Cerebellar nuclear complex (tissue), 1 donor: ENCODE measurements around the gene GNG12.

Experiments used
- DNase-seq, 2 experiments: peaks; one replicate each; lab custom pipeline; 2025; lab: John Stamatoyannopoulos, UW

GNG12 gene

DNA sequence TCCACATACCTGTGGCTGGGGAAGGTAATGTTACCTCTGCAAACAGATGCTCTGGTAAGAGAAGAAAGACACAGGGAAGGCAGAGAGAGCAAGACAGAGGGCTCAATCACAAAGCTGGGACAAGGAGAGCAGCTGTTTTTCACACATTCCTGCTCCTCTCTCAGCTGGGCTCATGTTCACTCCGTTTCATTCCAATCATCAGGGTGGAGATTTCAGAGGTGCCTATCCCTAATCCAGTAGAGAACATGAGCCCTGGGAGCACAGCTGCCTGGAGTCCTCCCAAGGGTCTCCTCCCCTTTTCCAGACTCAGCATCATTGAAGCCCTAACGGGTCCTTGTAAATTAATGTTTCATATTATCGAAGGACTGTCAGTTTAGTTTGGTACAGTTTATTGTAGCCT, 128.9 kb downstream of the GNG12 start:
- DNase-seq: no peak

GRCh38 chr1:67701876-67702275, 131.4 kb downstream of the GNG12 start:
- DNase-seq: no peak

DNA sequence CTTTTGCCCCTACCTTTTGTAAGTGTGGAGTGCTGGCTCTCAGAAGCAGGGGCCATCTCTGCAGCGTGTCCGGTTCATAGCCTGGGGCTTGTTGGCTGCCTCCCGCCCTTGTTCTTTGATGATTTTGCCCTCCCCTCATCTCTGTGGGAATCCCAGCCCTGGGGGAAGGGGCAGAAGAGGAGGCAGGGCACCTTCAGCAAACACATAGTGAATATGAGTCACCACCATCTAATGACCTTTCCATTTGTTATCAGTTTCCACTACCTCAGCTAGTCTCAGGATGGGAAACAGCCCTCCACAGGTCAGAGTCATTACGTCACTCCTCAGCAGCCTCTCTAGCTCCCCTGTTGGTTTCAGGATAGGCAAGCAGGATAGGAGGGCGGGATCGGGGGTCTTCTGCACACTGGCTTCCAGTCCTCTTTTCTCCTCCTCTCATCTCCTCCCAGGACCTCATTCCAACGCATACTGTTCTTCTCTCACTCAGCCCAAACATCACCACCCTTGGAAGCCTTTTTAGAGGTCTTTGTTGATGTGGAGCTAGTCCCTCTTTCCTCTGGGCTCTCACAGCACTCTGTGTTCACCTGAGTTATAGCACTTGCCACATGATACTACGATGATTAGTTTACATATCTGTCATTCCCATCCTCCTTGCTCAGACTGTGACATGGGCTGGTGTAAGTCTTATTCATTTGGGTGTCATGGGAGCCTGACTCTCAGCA, 132.4 kb downstream of the GNG12 start:
- no peak for DNase-seq

DNA sequence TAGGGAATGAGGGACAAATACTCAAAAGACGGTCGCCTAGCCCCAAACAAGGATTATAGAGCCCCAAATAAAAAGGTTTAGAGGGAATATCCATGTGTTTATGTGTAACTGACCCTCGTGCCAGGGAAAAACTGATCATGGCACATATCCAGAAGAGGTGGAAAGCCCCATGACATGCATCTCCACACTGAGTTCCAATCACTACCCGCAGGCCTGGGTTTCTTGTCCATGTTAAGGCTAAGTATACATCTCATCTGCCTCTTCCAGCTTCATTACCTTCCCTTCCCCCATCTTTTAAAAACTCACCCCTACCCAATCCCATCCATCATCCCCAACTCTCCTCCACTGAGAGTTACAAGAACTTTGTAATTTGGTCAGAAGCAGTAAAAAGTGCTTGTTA, 133.0 kb downstream of the GNG12 start:
- no peak for DNase-seq

- DNase-seq: no peak
These were observed 136.6 kb downstream of the GNG12 start for GRCh38 chr1:67696708-67697107.

- DNase-seq: no peak
These were observed 137.3 kb downstream of the GNG12 start for GRCh38 chr1:67695963-67696362.

DNA sequence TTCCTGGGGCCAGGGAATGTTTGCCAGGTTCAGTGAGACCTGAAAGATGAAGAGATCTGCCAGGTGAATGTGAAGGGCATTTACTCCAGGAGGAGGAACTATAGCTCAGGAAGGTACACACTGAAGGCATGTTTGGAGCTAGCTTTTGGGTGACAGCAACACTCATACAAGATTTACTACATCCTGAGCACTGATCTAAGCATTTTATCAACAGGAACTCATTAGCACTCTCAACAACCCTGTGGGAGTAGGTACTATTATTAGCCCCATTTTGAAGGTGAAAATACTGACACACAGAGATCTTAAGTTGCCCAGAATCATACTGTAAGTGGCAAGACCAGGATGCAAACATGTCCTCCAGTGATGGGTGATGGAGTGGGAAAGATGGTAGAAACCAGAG, 141.6 kb downstream of the GNG12 start:
- no peak for DNase-seq

GRCh38 chr1:67690411-67690810, 142.9 kb downstream of the GNG12 start:
- DNase-seq: no peak

DNA sequence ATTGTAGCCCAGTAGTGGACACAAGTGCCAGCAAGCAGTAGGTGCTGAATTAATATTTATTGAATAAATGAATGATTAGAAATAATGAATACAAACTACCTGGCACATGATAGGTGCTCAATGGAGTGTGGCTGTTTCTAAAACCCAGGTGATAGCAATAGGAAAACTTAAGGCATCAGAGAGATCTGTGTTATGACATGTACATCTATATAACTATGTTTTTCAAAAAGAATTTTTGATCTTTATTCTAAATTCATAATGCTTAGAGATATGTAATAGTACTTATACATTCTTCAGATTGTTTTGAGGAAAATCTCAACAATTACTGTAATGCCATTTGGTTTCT, 143.3 kb downstream of the GNG12 start:
- DNase-seq: no peak

GRCh38 chr1:67689267-67690017, 143.8 kb downstream of the GNG12 start:
- DNase-seq: no peak

DNA sequence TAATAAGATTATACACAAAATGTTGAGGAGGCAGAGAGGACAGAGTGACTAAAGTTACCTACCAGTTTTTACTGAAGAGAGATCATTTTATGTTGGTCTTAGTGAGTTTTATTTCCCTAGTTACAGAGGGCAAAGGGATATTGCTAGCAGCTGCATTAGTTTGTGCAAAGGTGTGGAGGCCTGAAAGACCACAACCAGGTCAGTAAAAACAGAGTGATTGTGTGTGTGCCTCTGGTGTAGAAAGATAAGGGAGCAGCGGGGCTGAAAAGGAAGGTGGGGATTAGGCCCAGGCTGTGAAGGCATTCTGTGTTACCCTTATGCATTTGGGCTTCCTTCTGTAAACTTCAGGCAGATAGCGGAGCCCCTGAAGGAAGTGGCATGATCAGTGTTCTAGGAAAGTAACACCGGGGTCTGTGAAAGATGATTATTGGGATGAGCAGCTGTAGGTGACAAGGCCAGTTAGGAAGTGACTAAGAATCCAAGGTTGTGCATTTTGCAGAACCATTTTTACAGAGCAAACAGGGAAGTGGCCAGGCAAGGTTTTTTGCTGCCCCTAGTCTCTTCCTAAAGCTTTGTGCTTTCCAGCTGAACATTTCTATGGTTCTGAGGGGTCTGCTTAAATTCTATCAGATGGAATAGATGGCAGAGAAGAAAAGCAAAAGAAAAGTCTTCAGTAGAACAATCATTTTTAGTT, 144.6 kb downstream of the GNG12 start:
- no peak for DNase-seq

DNA sequence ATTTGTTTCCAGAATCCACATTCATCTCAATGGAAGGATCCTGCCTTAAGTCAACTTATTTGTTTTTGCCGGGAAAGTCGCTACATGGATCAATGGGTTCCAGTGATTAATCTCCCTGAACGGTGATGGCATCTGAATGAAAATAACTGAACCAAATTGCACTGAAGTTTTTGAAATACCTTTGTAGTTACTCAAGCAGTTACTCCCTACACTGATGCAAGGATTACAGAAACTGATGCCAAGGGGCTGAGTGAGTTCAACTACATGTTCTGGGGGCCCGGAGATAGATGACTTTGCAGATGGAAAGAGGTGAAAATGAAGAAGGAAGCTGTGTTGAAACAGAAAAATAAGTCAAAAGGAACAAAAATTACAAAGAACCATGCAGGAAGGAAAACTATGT, 145.6 kb downstream of the GNG12 start:
- DNase-seq: no peak

- no peak for DNase-seq
These were observed 146.1 kb downstream of the GNG12 start for GRCh38 chr1:67687198-67687545.

DNA sequence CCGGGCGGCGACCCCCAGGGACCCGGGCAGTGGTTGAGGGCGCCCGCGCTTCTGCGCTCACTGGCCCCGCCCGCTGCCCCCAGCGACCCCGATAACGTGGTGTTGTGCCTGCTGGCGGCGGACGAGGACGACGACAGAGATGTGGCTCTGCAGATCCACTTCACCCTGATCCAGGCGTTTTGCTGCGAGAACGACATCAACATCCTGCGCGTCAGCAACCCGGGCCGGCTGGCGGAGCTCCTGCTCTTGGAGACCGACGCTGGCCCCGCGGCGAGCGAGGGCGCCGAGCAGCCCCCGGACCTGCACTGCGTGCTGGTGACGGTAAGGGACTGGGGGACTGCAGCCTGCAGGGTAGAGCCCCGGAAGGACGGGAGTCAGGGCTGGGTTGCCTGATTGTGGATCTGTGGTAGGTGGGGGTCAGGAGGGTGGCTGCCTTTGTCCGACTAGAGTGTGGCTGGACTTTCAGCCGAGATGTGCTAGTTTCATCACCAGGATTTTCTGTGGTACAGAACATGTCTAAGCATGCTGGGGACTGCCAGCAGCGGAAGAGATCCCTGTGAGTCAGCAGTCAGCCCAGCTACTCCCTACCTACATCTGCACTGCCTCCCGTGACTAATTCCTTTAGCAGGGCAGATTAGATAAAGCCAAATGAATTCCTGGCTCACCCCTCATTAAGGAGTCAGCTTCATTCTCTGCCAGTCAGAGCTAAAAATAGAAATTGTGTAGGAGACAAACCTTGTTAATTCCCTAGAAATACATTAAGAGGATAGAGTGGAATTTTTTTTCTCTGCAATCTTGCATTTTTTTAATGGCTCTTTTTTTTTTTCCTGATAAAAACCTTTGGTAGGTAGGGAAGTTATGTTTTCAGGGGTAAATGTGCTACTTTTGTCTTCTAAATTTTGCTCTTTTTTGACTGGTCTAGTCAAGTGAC, 146.7 kb downstream of the GNG12 start:
- no peak for DNase-seq

- no peak for DNase-seq
These were observed 147.6 kb downstream of the GNG12 start for GRCh38 chr1:67685558-67686266.

GRCh38 chr1:67685067-67685557, 148.2 kb downstream of the GNG12 start, which contains the start of gene GADD45A:
GADD45A (plus strand) TSS chr1:67685201; CDS start chr1:67685495, 294 bp downstream.
- DNase-seq: peak; percentile 65 to 68

- DNase-seq: no peak
These were observed 148.7 kb downstream of the GNG12 start for GRCh38 chr1:67684526-67685066.

DNA sequence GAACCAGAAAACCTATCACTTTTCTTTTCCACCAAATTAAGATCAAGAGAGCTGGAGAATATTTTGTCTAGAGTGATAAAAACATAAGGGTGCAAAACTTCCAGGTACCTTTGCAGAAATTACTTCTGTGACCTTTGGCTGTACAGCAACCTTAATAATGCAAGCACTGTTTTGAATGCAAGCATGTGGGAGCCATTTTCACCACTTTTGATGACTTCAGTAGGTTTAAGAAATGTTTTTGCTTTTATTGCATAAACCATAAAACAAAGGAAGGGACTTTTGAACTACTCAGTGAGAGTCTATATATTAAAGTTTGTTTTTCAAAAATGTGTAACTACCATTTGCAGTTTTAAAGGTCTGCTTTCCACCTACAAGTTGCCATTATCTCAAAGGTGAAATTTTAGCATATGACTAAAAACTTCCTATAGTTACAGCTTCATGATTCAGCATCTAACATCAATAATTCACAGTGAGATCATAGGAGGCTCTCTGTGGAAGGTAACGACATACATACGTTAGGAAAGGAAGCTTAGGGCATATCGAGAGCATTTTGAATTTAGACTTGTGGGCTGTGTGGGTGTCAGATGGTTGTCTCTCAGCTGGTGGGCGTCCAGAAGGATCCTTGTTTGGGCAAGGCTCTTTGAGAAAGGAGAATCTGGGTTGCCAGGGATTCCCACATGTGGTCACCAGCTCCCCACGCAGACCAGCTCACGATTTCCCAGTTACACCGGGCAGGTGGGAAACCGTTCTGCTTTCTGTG, 149.3 kb downstream of the GNG12 start:
- no peak for DNase-seq

DNA sequence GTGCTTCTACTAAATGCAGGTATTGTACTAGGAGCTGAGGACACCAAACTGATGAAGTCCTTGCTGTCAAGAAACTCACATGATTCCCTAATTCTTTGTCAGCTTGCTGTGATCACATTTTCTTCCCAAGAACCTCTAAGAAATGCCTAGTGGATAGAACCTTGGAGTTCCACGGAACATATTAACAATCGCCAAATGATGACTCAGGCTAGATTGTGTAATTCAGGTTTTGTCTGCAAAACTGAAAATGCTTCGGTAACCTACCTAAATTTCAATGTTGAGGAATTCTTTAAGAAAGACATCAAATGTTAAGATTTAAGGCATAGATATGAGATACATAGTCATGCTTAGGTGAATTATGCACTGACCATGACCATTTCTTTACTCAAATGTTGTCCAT, 150.0 kb downstream of the GNG12 start:
- no peak for DNase-seq

DNA sequence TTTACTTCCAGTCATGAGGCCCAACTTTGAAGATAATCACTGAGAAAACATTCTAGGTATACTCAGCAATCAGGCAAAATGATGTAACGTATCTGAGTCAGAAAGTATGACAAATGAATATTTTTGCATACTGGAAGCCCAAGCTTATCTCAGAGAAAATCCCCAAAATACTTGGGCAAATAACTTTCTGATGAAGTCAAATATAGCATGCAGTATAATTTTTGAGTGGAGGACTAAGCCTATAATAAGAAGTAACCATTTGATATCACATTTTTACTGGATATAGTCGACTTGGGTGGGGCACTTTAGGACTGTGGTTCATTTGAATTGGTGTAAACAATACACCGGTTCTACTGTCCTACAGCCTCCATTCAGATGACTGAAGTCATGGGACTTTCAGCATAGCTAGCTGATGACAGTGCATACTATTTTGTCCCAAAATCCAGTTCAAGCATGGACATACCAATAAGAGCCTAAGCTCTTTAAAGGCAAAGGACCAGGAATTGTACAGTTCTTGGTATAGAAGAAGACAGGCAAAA, 150.5 kb downstream of the GNG12 start:
- DNase-seq: no peak
